GM18526 (cell line): Measurements from ENCODE around the gene ADAT1.

Experiments used
- POLR2A ChIP-seq: IDR thresholded peaks from 3 replicates; pipeline ENCODE4 v1.6.1; 2011; ENCODE audit not compliant: insufficient read length; ENCODE audit errors: extremely low read depth

Gene ADAT1

GRCh38 chr16:75630052-75630451 lies 7.0 kb upstream of the ADAT1 start:
- TF ChIP-seq POLR2A: no peak

GRCh38 chr16:75629132-75629531 lies 6.1 kb upstream of the ADAT1 start:
- TF ChIP-seq POLR2A: no peak

GRCh38 chr16:75628351-75628750 lies 5.3 kb upstream of the ADAT1 start:
- TF ChIP-seq POLR2A: no peak

- TF ChIP-seq POLR2A: no peak
These were observed 4.8 kb upstream of the ADAT1 start for GRCh38 chr16:75627851-75628250.

- no peak for TF ChIP-seq POLR2A
These were observed 3.7 kb upstream of the ADAT1 start for GRCh38 chr16:75626806-75627205.

- no peak for TF ChIP-seq POLR2A
These were observed 1.8 kb upstream of the ADAT1 start for GRCh38 chr16:75624921-75625334.

- TF ChIP-seq POLR2A: no peak
These were observed 2.0 kb downstream of the ADAT1 start for GRCh38 chr16:75621170-75621477.

GRCh38 chr16:75620326-75621169 lies 2.5 kb downstream of the ADAT1 start:
- TF ChIP-seq POLR2A: no peak

- TF ChIP-seq POLR2A: no peak
These were observed 4.3 kb downstream of the ADAT1 start for GRCh38 chr16:75618780-75619179.

GRCh38 chr16:75617121-75617520 lies 6.0 kb downstream of the ADAT1 start:
- no peak for TF ChIP-seq POLR2A

GRCh38 chr16:75616521-75617010 lies 6.5 kb downstream of the ADAT1 start:
- TF ChIP-seq POLR2A: no peak

- no peak for TF ChIP-seq POLR2A
These were observed 7.5 kb downstream of the ADAT1 start for GRCh38 chr16:75615619-75616018.

GRCh38 chr16:75614066-75614897 lies 8.8 kb downstream of the ADAT1 start:
- TF ChIP-seq POLR2A: no peak

GRCh38 chr16:75606507-75606906 lies 16.6 kb downstream of the ADAT1 start:
- no peak for TF ChIP-seq POLR2A

- TF ChIP-seq POLR2A: no peak
These were observed 19.8 kb downstream of the ADAT1 start for GRCh38 chr16:75603241-75603640.
